ENCODE data around the gene ARID4B.

GRCh38 chr1:235160383-235160956, 167.5 kb downstream of the ARID4B start:
- TF ChIP-seq JUN (CRISPR knock-in tag; IDR thresholded peaks at IDR 0.05) = no peak
- no peak for TF ChIP-seq GPBP1L1 (CRISPR knock-in tag; IDR thresholded peaks at IDR 0.05)
- TF ChIP-seq ZNF276 (CRISPR knock-in tag; IDR thresholded peaks at IDR 0.05; ENCODE audit: low read depth) = no peak
- TF ChIP-seq CTCF (CRISPR knock-in tag; IDR thresholded peaks at IDR 0.05) = no peak
- TF ChIP-seq ATF2 (CRISPR knock-in tag; IDR thresholded peaks at IDR 0.05) = no peak

All from HepG2 (cell line).